NB4 (cell line): ENCODE data around the gene AMZ1.

ENCODE experiments used
- DNase-seq: peaks from one replicate; pipeline ENCODE4 v3.0.0; 2010; ENCODE audit warnings: low read depth
- H3K4me3 ChIP-seq: one replicate; pipeline ENCODE4 v1.5.1; 2011; ENCODE audit warnings: mild to moderate bottlenecking, low read depth, low read length, moderate library complexity
- CTCF ChIP-seq: IDR thresholded peaks from one replicate; pipeline ENCODE4 v1.5.1; 2012; ENCODE audit warnings: low read depth, low read length
- MYC ChIP-seq: IDR thresholded peaks from 2 replicates; pipeline ENCODE4 v1.6.1; 2011; ENCODE audit warnings: low read depth, low read length
- POLR2A ChIP-seq: IDR thresholded peaks from 2 replicates; pipeline ENCODE4 v1.6.1; 2011; ENCODE audit warnings: mild to moderate bottlenecking; ENCODE audit not compliant: insufficient read length; ENCODE audit errors: extremely low read depth
- TF ChIP-seq, protein P1 (sequence below): IDR thresholded peaks from 2 replicates; pipeline ENCODE4 v1.6.1; 2011; ENCODE audit warnings: low read depth, low read length

Gene AMZ1

GRCh38 chr7:2729031-2729892 is 41.3 kb downstream of the AMZ1 start:
- no peak for DNase-seq
- no peak overlapping the region for H3K4me3 ChIP-seq
- TF ChIP-seq MYC = no peak
- no peak for TF ChIP-seq POLR2A
- TF ChIP-seq, protein P1, sequence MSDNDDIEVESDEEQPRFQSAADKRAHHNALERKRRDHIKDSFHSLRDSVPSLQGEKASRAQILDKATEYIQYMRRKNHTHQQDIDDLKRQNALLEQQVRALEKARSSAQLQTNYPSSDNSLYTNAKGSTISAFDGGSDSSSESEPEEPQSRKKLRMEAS = no peak
- TF ChIP-seq CTCF = no peak

- DNase-seq = no peak
- TF ChIP-seq, protein P1 = no peak
- TF ChIP-seq POLR2A = no peak
- no peak overlapping the region for H3K4me3 ChIP-seq
These were observed 42.1 kb downstream of the AMZ1 start for GRCh38 chr7:2729893-2730716.

GRCh38 chr7:2730846-2731770 is 43.1 kb downstream of the AMZ1 start:
- DNase-seq = no peak
- TF ChIP-seq MYC = no peak
- no peak overlapping the region for H3K4me3 ChIP-seq

GRCh38 chr7:2732388-2732787 is 44.4 kb downstream of the AMZ1 start:
- TF ChIP-seq POLR2A (no peak), MYC (no peak), CTCF (no peak)
- TF ChIP-seq, protein P1 = no peak
- DNase-seq = no peak
- H3K4me3 ChIP-seq = peak overlapping the region; percentile 56

GRCh38 chr7:2732959-2733584 is 45.1 kb downstream of the AMZ1 start:
- peak overlapping the region; percentile 56 for H3K4me3 ChIP-seq
- DNase-seq = peak; percentile 68
- no peak for TF ChIP-seq CTCF
- TF ChIP-seq MYC = peak; percentile 42; the same call in 1 of the 2 replicates
- no peak for TF ChIP-seq POLR2A
- TF ChIP-seq, protein P1 = no peak

- peak overlapping the region; percentile 56 for H3K4me3 ChIP-seq
- DNase-seq = peak; percentile 88
- TF ChIP-seq, protein P1 = no peak
- TF ChIP-seq POLR2A = no peak
- TF ChIP-seq MYC = no peak
- TF ChIP-seq CTCF = no peak
These were observed 46.2 kb downstream of the AMZ1 start for GRCh38 chr7:2734084-2734686.
